Cardiac muscle cell (in vitro differentiated cells and primary cell): ENCODE data around the gene GPR132. TPM values are rescaled to one million over a fixed set of nuclear protein-coding genes. Genes with fewer than 3 reads are reported as not detected.

Experiments
- DNase-seq, 2 donors: peaks; one replicate each; pipeline versions ENCODE4 v3.0.0 to v3.0.0-alpha.2; 2010 to 2017; ENCODE audit warnings: low read depth in 1 of 2, low spot score in 1 of 2
- H3K27ac ChIP-seq: fragments of 200-600 bp; sonication (generic); 2 replicates; pipeline ENCODE4 v1.5.1; 2016
- H3K27me3 ChIP-seq: fragments of 200-600 bp; sonication (generic); 2 replicates; pipeline ENCODE4 v1.6.0; 2016; ENCODE audit warnings: control low read depth
- H3K36me3 ChIP-seq: fragments of 200-600 bp; sonication (generic); 2 replicates; pipeline ENCODE4 v1.5.1; 2016; ENCODE audit warnings: control low read depth
- H3K4me1 ChIP-seq: fragments of 200-600 bp; sonication (generic); 2 replicates; pipeline ENCODE4 v1.8.1; 2017; ENCODE audit warnings: low read depth, mild to moderate bottlenecking, mixed run types
- H3K4me3 ChIP-seq: fragments of 200-600 bp; sonication (generic); 2 replicates; pipeline ENCODE4 v1.5.1; 2016; ENCODE audit warnings: mild to moderate bottlenecking
- H3K9me3 ChIP-seq: fragments of 200-600 bp; sonication (generic); 2 replicates; pipeline ENCODE4 v1.5.1; 2017; ENCODE audit warnings: low read depth, mild to moderate bottlenecking, control low read depth
- polyA plus RNA-seq: library from polyadenylated mRNA; unstranded; fragments of >200 nt; fragmentation: Nextera tagmentation; extraction: Ambion mirVana; gene quantifications from 2 replicates; pipeline ENCODE4 v1.2.1, GENCODE V29; 2016
- total RNA-seq: library from RNA; depleted of rRNA; stranded (reverse); fragments of >200 nt; gene quantifications from 2 replicates; pipeline ENCODE4 v1.2.3, GENCODE V29; 2016
- TF ChIP-seq, protein P1 (sequence below): IDR thresholded peaks from 2 replicates; pipeline ENCODE4 v1.5.1; 2012; ENCODE audit warnings: low read depth, mild to moderate bottlenecking, low read length

Gene GPR132
- total and polyA plus RNA-seq, 2 experiments from 2014 or later, result 1.0 to 2.0 TPM

DNA sequence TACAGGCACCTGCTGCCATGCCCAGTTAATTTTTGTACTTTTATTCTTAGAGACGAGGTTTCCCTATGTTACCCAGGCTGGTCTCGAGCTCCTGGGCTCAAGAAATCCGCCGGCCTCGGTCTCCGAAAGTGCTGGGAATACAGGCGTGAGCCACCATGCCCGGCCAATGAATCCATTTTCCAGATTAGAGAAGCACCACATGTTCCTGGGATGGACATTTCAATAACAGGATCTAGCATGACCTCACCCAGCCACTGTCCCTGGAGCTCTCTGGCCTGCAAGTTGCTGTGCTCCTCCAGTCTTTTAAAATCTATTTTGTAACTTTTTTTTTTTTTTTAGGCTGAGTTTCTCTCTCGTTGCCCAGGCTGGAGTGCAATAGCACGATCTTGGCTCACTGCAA is 2.2 kb downstream of the GPR132 start:
- no peak for DNase-seq
- Histone ChIP-seq H3K36me3 (no peaks in the 10 kb centered on the region), H3K4me3 (no peak overlapping the region), H3K27ac (no peak overlapping the region), H3K27me3 (no peaks in the 10 kb centered on the region), H3K4me1 (peaks cover 17% of the 10 kb centered on the region), H3K9me3 (no peaks in the 10 kb centered on the region)
- TF ChIP-seq, protein P1, sequence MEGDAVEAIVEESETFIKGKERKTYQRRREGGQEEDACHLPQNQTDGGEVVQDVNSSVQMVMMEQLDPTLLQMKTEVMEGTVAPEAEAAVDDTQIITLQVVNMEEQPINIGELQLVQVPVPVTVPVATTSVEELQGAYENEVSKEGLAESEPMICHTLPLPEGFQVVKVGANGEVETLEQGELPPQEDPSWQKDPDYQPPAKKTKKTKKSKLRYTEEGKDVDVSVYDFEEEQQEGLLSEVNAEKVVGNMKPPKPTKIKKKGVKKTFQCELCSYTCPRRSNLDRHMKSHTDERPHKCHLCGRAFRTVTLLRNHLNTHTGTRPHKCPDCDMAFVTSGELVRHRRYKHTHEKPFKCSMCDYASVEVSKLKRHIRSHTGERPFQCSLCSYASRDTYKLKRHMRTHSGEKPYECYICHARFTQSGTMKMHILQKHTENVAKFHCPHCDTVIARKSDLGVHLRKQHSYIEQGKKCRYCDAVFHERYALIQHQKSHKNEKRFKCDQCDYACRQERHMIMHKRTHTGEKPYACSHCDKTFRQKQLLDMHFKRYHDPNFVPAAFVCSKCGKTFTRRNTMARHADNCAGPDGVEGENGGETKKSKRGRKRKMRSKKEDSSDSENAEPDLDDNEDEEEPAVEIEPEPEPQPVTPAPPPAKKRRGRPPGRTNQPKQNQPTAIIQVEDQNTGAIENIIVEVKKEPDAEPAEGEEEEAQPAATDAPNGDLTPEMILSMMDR, result no peak

DNA sequence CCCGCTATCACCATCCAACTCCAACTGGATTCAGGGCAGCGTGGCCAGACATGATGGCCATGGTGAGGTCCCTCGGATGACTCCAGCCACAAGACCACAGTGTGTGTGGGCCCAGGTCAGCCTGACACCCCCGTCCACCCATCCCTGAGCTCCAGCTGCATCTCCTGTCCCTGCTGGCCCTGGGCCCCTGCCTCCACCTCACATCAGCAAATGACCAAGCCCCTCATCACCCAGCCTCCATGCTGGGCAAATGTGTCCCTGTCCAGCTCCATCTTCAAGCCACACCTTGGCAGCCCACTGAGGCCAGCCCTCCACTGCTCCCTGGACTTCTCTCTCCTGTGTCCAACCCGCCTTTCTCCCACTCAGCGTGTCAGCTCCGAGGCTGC is 3.2 kb downstream of the GPR132 start:
- H3K27ac ChIP-seq, result no peak overlapping the region
- no peak for DNase-seq
- H3K4me1 ChIP-seq, result peaks cover 18% of the 10 kb centered on the region

DNA sequence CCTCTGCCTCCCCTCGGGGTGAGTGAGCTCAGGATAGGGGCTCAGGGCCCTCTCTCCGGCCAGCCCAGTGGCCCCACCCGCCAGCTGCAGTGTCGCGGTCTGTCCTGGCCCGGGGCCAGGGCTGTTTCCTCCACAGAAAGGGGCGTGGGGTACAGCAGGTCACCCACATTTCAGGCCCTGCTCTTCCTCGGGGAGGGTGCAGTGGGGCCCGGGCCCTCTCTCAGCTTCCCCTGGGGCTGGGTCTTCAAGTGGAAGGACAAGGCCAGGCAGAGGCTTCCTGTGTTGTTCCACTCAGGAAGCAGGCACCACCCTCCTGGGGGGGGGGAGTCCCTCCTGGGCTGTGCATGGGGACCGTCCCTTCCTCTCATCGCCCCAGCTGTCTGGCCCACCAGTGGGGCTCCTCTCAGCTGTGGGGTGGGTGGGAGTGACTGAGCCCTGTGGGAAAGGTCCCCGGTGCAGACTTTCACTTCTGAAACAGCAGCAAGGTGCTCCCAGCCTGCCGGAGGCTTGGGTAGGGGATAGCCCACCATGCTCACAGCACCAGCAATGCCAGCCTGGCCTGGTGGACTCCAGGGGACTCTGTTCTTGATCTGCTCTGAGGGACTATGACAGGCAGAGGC is 3.7 kb downstream of the GPR132 start:
- Histone ChIP-seq H3K36me3 (no peaks in the 10 kb centered on the region), H3K27ac (no peak overlapping the region), H3K4me1 (peaks cover 23% of the 10 kb centered on the region), H3K9me3 (no peaks in the 10 kb centered on the region), H3K27me3 (peaks cover 2% of the 10 kb centered on the region), H3K4me3 (no peak overlapping the region)
- DNase-seq, result no peak
- TF ChIP-seq, protein P1, result no peak

More for the DNA sequence above, 3.2 kb downstream of the GPR132 start:
- Histone ChIP-seq H3K27me3 (no peaks in the 10 kb centered on the region), H3K4me3 (no peak overlapping the region), H3K36me3 (no peaks in the 10 kb centered on the region), H3K9me3 (no peaks in the 10 kb centered on the region)
- TF ChIP-seq, protein P1, result no peak

DNA sequence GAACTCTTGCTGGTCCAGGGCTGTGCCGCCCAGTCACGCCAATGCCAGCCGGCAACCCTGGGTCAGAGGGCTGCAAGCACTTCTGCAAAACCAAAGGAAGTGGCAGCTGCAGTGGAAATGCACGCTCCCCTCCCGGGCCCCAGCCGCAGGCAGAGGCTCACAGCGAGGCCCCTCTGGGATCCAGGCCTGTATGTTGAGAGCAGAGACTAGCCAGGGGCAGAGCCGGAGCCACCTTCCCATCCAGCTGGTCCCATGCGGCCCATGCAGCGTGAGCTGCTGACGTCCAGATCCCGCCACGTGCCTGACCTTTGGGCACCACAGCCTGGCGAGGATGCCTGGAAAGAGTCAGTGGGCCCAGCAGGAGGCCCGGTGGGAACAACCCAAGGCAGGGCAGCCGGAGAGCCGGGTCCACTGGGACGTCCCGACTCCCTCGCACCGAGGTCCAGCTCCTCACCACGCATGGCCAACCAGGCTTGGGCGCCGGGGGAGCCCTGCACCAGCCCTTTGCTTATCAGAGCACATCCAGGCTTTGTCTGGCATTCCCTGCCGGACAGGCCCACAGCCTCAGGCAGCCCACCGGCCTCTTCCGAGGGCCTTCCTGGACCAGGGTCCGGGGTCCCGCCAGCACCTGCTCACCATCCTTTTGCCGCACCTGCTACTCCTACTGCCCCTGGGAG is 4.3 kb downstream of the GPR132 start:
- Histone ChIP-seq H3K36me3 (no peaks in the 10 kb centered on the region), H3K4me1 (peaks cover 30% of the 10 kb centered on the region), H3K27ac (no peak overlapping the region), H3K4me3 (no peak overlapping the region), H3K9me3 (no peaks in the 10 kb centered on the region), H3K27me3 (peaks cover 8% of the 10 kb centered on the region)
- DNase-seq, result no peak
- TF ChIP-seq, protein P1, result no peak

DNA sequence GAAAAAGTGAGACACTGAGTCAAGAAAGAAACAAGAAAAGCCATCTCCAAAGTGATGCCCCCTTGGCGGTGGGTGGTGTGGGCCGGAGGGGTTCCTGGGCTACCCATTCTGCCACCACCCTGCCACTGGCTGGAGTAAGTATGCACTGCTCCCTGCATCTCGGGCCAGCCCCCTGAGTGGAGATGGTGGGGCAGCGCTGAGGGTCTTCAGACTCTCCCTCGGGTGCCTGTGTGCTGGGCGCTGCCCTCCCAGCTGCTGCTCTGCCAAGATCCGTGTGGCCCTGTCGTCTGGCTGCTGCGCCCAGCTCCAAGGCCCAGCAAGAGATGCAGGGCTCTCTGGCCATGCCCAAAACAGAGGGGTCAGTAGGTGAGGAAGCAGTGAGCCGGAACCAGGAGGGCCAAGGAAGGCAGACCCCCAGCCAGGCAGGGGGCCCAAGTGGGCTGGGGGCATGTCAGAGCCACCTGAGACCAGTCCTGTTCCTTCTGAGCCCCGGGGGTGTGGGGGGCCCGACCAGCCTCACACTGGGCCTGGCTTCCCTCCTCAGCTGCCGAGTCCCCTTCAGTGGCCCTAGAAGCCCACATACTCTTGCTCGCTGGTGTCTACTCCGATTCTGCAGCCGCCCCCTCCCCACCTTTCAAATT is 5.2 kb downstream of the GPR132 start:
- Histone ChIP-seq H3K9me3 (no peaks in the 10 kb centered on the region), H3K4me1 (peaks cover 27% of the 10 kb centered on the region), H3K36me3 (no peaks in the 10 kb centered on the region), H3K27me3 (peaks cover 17% of the 10 kb centered on the region), H3K4me3 (no peak overlapping the region), H3K27ac (no peak overlapping the region)
- no peak for DNase-seq
- TF ChIP-seq, protein P1, result no peak
